Astrocyte (in vitro differentiated cells and primary cell): ENCODE data around the gene FAM174C. TPM values are rescaled to one million over a fixed set of nuclear protein-coding genes. Genes with fewer than 3 reads are reported as not detected.

Source experiments
- DNase-seq: peaks from one replicate; pipeline ENCODE4 v3.0.0-alpha.2; 2010; ENCODE audit warnings: low read depth
- FAIRE-seq: peaks from 2 replicates; lab custom pipeline; 2011; peaks lifted over from hg19 to GRCh38; lab: Jason Lieb, UNC
- H2AFZ ChIP-seq: 2 replicates; pipeline ENCODE4 v1.6.0; 2012; ENCODE audit warnings: low read depth, low read length, inconsistent platforms
- H3K27ac ChIP-seq: 2 replicates; pipeline ENCODE4 v1.5.1; 2011; ENCODE audit warnings: low read depth, low read length, inconsistent platforms
- H3K27me3 ChIP-seq: 2 replicates; pipeline ENCODE4 v1.6.0; 2011; ENCODE audit warnings: low read length, inconsistent platforms; ENCODE audit not compliant: insufficient read depth
- H3K36me3 ChIP-seq: 2 replicates; pipeline ENCODE4 v1.5.1; 2011; ENCODE audit warnings: low read length, inconsistent platforms; ENCODE audit not compliant: insufficient read depth
- H3K4me1 ChIP-seq: 2 replicates; pipeline ENCODE4 v1.5.1; 2011; ENCODE audit warnings: low read length, inconsistent platforms; ENCODE audit not compliant: insufficient read depth
- H3K4me2 ChIP-seq: 2 replicates; pipeline ENCODE4 v1.6.0; 2012; ENCODE audit warnings: low read length, inconsistent platforms
- H3K4me3 ChIP-seq: 2 replicates; pipeline ENCODE4 v1.5.1; 2011; ENCODE audit warnings: low read depth, mild to moderate bottlenecking, low read length, inconsistent platforms; ENCODE audit not compliant: insufficient read depth
- H3K79me2 ChIP-seq: 2 replicates; pipeline ENCODE4 v1.6.0; 2012; ENCODE audit warnings: mild to moderate bottlenecking, low read length, inconsistent platforms; ENCODE audit not compliant: insufficient read depth
- H3K9ac ChIP-seq: 2 replicates; pipeline ENCODE4 v1.6.0; 2012; ENCODE audit warnings: mild to moderate bottlenecking, low read length, inconsistent platforms
- H3K9me3 ChIP-seq: 2 replicates; pipeline ENCODE4 v1.5.1; 2012; ENCODE audit warnings: low read depth, mild to moderate bottlenecking, low read length, inconsistent platforms; ENCODE audit not compliant: insufficient read depth
- H4K20me1 ChIP-seq: 2 replicates; pipeline ENCODE4 v1.6.0; 2012; ENCODE audit warnings: low read length, inconsistent platforms; ENCODE audit not compliant: insufficient read depth
- H3K27ac Mint-ChIP-seq: one replicate; pipeline ENCODE4 v1.8.0; 2021; ENCODE audit warnings: mild to moderate bottlenecking, mixed read lengths; ENCODE audit not compliant: unreplicated experiment
- H3K27me3 Mint-ChIP-seq: one replicate; pipeline ENCODE4 v1.8.0; 2021; ENCODE audit warnings: low read depth, mixed read lengths; ENCODE audit not compliant: unreplicated experiment
- H3K36me3 Mint-ChIP-seq: one replicate; pipeline ENCODE4 v1.8.0; 2021; ENCODE audit warnings: low read depth, mixed read lengths; ENCODE audit not compliant: unreplicated experiment
- H3K4me1 Mint-ChIP-seq: one replicate; pipeline ENCODE4 v1.8.0; 2021; ENCODE audit warnings: low read depth, mixed read lengths; ENCODE audit not compliant: unreplicated experiment
- H3K4me3 Mint-ChIP-seq: one replicate; pipeline ENCODE4 v1.8.0; 2021; ENCODE audit warnings: mild to moderate bottlenecking, moderate library complexity, mixed read lengths; ENCODE audit not compliant: unreplicated experiment
- H3K9me3 Mint-ChIP-seq: one replicate; pipeline ENCODE4 v1.8.0; 2021; ENCODE audit warnings: mild to moderate bottlenecking, mixed read lengths; ENCODE audit not compliant: unreplicated experiment
- EZH2 ChIP-seq: IDR thresholded peaks from 2 replicates; pipeline ENCODE4 v1.6.1; 2012; ENCODE audit warnings: mild to moderate bottlenecking, low read length, inconsistent platforms; ENCODE audit not compliant: insufficient read depth
- total RNA-seq: library from RNA; stranded (reverse); gene quantifications from 2 replicates; pipeline ENCODE4 v1.2.1, GENCODE V29; 2021
- TF ChIP-seq, protein P1 (sequence below): IDR thresholded peaks from 2 replicates; pipeline ENCODE4 v1.5.1; 2011; ENCODE audit warnings: low read depth, mild to moderate bottlenecking, inconsistent platforms, low read length, moderate library complexity; ENCODE audit not compliant: insufficient read depth

Gene FAM174C
- total RNA-seq, 1 donor from 2014 or later, result 50.5 TPM

- FAIRE-seq, result no peak
- H3K27ac ChIP-seq, result no peak overlapping the region
Measured at GRCh38 chr19:1278713-1279660, 3.7 kb downstream of the FAM174C start.

DNA sequence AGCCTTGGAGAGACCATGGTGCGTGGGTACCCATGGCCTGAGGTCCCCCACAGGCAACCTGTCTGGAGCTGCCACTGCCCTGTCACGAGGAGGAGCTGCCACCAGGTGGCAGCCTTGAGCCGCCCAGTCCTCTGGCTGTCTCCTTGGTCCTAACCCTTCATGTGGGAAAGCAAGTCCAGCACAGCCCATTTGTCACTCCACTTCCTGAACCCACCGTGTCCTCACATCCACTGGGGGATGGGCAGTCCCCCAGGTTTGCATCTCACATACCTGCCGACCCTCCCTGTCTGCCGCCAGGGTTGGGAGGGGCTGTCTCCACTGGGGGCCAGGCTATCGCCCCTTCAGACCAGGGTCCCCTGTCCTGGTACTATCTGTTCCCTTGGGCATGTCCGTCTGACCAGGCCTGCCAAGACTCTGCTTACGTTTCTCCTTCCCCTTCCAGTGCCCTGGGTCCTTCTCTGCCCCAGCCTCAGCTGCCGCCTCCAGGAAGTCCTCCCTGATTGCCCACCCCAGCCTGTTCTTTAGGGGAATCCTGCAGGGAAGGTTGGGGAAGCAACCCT, 4.5 kb downstream of the FAM174C start:
- Histone ChIP-seq H2AFZ (no peak overlapping the region), H3K9me3 (no peaks in the 10 kb centered on the region), H3K36me3 (peaks cover 5% of the 10 kb centered on the region), H3K4me1 (peaks cover 13% of the 10 kb centered on the region), H3K27me3 (peaks cover 7% of the 10 kb centered on the region), H3K9ac (no peak overlapping the region), H3K4me2 (no peak overlapping the region), H3K4me3 (no peak overlapping the region), H4K20me1 (peaks cover 27% of the 10 kb centered on the region), H3K27ac (no peak overlapping the region), H3K79me2 (peaks cover 16% of the 10 kb centered on the region)
- FAIRE-seq (peak; percentile 94), DNase-seq (peak; percentile 42)
- H3K9me3 Mint-ChIP-seq, result no peaks in the 10 kb centered on the region
- H3K27ac Mint-ChIP-seq, result no peak overlapping the region
- H3K4me1 Mint-ChIP-seq, result peaks cover 1% of the 10 kb centered on the region
- peaks cover 6% of the 10 kb centered on the region for H3K27me3 Mint-ChIP-seq
- peaks cover 4% of the 10 kb centered on the region for H3K36me3 Mint-ChIP-seq
- TF ChIP-seq, protein P1, sequence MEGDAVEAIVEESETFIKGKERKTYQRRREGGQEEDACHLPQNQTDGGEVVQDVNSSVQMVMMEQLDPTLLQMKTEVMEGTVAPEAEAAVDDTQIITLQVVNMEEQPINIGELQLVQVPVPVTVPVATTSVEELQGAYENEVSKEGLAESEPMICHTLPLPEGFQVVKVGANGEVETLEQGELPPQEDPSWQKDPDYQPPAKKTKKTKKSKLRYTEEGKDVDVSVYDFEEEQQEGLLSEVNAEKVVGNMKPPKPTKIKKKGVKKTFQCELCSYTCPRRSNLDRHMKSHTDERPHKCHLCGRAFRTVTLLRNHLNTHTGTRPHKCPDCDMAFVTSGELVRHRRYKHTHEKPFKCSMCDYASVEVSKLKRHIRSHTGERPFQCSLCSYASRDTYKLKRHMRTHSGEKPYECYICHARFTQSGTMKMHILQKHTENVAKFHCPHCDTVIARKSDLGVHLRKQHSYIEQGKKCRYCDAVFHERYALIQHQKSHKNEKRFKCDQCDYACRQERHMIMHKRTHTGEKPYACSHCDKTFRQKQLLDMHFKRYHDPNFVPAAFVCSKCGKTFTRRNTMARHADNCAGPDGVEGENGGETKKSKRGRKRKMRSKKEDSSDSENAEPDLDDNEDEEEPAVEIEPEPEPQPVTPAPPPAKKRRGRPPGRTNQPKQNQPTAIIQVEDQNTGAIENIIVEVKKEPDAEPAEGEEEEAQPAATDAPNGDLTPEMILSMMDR, result peak; percentile 93
- TF ChIP-seq EZH2, result no peak
- no peak overlapping the region for H3K4me3 Mint-ChIP-seq

More at GRCh38 chr19:1278713-1279660, 3.7 kb downstream of the FAM174C start:
- H3K27ac Mint-ChIP-seq, result no peak overlapping the region
- H3K36me3 Mint-ChIP-seq, result peaks cover 4% of the 10 kb centered on the region
- no peaks in the 10 kb centered on the region for H3K9me3 Mint-ChIP-seq
- no peaks in the 10 kb centered on the region for H3K9me3 ChIP-seq
- peaks cover 10% of the 10 kb centered on the region for H3K36me3 ChIP-seq
- H3K4me1 ChIP-seq, result peaks cover 22% of the 10 kb centered on the region
- peaks cover 25% of the 10 kb centered on the region for H4K20me1 ChIP-seq
- no peak overlapping the region for H2AFZ ChIP-seq
- H3K4me1 Mint-ChIP-seq, result peaks cover 3% of the 10 kb centered on the region
- TF ChIP-seq, protein P1, result no peak
- no peak for TF ChIP-seq EZH2
- H3K9ac ChIP-seq, result no peak overlapping the region
- no peak overlapping the region for H3K4me3 ChIP-seq
- peaks cover 24% of the 10 kb centered on the region for H3K79me2 ChIP-seq
- H3K4me2 ChIP-seq, result no peak overlapping the region
- H3K27me3 Mint-ChIP-seq, result no peaks in the 10 kb centered on the region
- no peak overlapping the region for H3K4me3 Mint-ChIP-seq
- no peaks in the 10 kb centered on the region for H3K27me3 ChIP-seq
- DNase-seq, result no peak
